Gastroesophageal sphincter (tissue), 4 donors: ENCODE data around the gene COA7. TPM values are rescaled to one million over a fixed set of nuclear protein-coding genes. Genes with fewer than 3 reads are reported as not detected.

Source experiments
- ATAC-seq: fragments of 150-250 bp; one replicate; pipeline ENCODE4 v1.9.1; 2016; ENCODE audit warnings: mild to moderate bottlenecking, moderate library complexity
- H3K27ac ChIP-seq, 4 donors: fragments of 200-600 bp; sonication (generic) in 3 of 4; 1 replicate in 3 of 4; 2 replicates in 1 of 4; pipeline ENCODE4 v1.5.1; 2016 to 2019
- H3K27me3 ChIP-seq: fragments of 200-600 bp; sonication (generic); one replicate; pipeline ENCODE4 v1.5.1; 2019
- H3K36me3 ChIP-seq, 2 donors: fragments of 200-600 bp; sonication (generic); one replicate each; pipeline ENCODE4 v1.5.1; 2019; ENCODE audit warnings: control low read depth in 1 of 2
- H3K4me1 ChIP-seq, 3 donors: fragments of 200-600 bp; sonication (generic); 1 replicate in 2 of 3; 2 replicates in 1 of 3; pipeline ENCODE4 v1.5.1; 2016 to 2019; ENCODE audit warnings: control low read depth in 2 of 3
- H3K4me3 ChIP-seq, 2 donors: fragments of 200-600 bp; sonication (generic); one replicate each; pipeline ENCODE4 v1.5.1; 2019; ENCODE audit warnings: mild to moderate bottlenecking in 1 of 2, moderate library complexity in 1 of 2
- H3K9me3 ChIP-seq, 3 donors: fragments of 200-600 bp; sonication (generic); one replicate each; pipeline ENCODE4 v1.5.1; 2017 to 2019; ENCODE audit warnings: control low read depth in 2 of 3
- CTCF ChIP-seq, 4 experiments: fragments of 200-600 bp in 2 of 4; fragments of 450-650 bp in 2 of 4; sonication (generic) in 1 of 4; IDR thresholded peaks; one replicate each; pipeline ENCODE4 v1.5.1; 2017 to 2019; ENCODE audit warnings: antibody characterized with exemption in 4 of 4, mild to moderate bottlenecking in 2 of 4, moderate library complexity in 2 of 4
- EP300 ChIP-seq: sonication (generic); formaldehyde crosslinking; IDR thresholded peaks from one replicate; pipeline ENCODE4 v1.6.1; 2017; ENCODE audit warnings: antibody characterized with exemption, mild to moderate bottlenecking
- POLR2A ChIP-seq, 2 donors: fragments of 450-650 bp; IDR thresholded peaks; one replicate each; pipeline ENCODE4 v1.6.1; 2017; ENCODE audit warnings: antibody characterized with exemption in 2 of 2, mild to moderate bottlenecking in 2 of 2, moderate library complexity in 1 of 2
- POLR2AphosphoS5 ChIP-seq: sonication (generic); formaldehyde crosslinking; IDR thresholded peaks from one replicate; pipeline ENCODE4 v1.6.1; 2017; ENCODE audit warnings: antibody characterized with exemption
- WGBS, 2 donors: methylation state at CpG; one replicate each; pipeline ENCODE4 v1.1.5; 2018; ENCODE audit warnings: low coverage in 1 of 2; 5-methylcytosine and 5-hydroxymethylcytosine counted together
- total RNA-seq, 4 donors: library from RNA; depleted of rRNA; stranded (reverse); fragments of >200 nt; gene quantifications; one replicate each; pipeline ENCODE4 v1.1.0, GENCODE V29; 2016

Gene COA7
- total RNA-seq, 4 donors from 2014 or later = 7.7 to 9.6 (median 9.0) TPM

- no peak overlapping the region for H3K4me3 ChIP-seq
- H3K36me3 ChIP-seq = no peaks in the 10 kb centered on the region
- TF ChIP-seq POLR2AphosphoS5 (no peak), POLR2A (IDR thresholded peaks at IDR 0.05) (no peak), EP300 (no peak), CTCF (IDR thresholded peaks at IDR 0.05) (no peak)
- WGBS, 2 donors = 76 to 98% methylated on average over 4 of the region's 6 CpGs
- no peak overlapping the region for H3K27ac ChIP-seq
- ATAC-seq = no peak
- H3K9me3 ChIP-seq = no peaks in the 10 kb centered on the region
- no peaks in the 10 kb centered on the region for H3K27me3 ChIP-seq
- H3K4me1 ChIP-seq = no peaks in the 10 kb centered on the region
Observed at GRCh38 chr1:52674497-52675384, 23.4 kb downstream of the COA7 start.

GRCh38 chr1:52673513-52673912, 24.6 kb downstream of the COA7 start:
- Histone ChIP-seq H3K27ac (no peak overlapping the region), H3K27me3 (no peaks in the 10 kb centered on the region), H3K9me3 (no peaks in the 10 kb centered on the region), H3K4me1 (no peaks in the 10 kb centered on the region), H3K36me3 (no peaks in the 10 kb centered on the region), H3K4me3 (no peak overlapping the region)
- 98% methylated on average over 4 of the region's 4 CpGs for WGBS, 2 donors
- no peak for ATAC-seq
- TF ChIP-seq CTCF (IDR thresholded peaks at IDR 0.05) = no peak
- no peak for TF ChIP-seq POLR2AphosphoS5
- TF ChIP-seq POLR2A (IDR thresholded peaks at IDR 0.05) = no peak
- TF ChIP-seq EP300 = no peak

GRCh38 chr1:52672946-52673345, 25.2 kb downstream of the COA7 start:
- Histone ChIP-seq H3K4me3 (no peak overlapping the region), H3K36me3 (no peaks in the 10 kb centered on the region), H3K4me1 (no peaks in the 10 kb centered on the region), H3K27me3 (no peaks in the 10 kb centered on the region), H3K9me3 (no peaks in the 10 kb centered on the region), H3K27ac (no peak overlapping the region)
- TF ChIP-seq POLR2A (IDR thresholded peaks at IDR 0.05) (no peak), EP300 (no peak), CTCF (IDR thresholded peaks at IDR 0.05) (no peak), POLR2AphosphoS5 (no peak)
- no CpG with 5 or more reads among the region's 1 CpG for WGBS, 2 donors
- no peak for ATAC-seq

- ATAC-seq = no peak
- TF ChIP-seq CTCF (IDR thresholded peaks at IDR 0.05) = no peak
- no peak overlapping the region for H3K4me3 ChIP-seq
- 90% methylated on average over 2 of the region's 2 CpGs; no CpG with 5 or more reads in 1 of the 2 donors for WGBS, 2 donors
- no peaks in the 10 kb centered on the region for H3K4me1 ChIP-seq
- no peak overlapping the region for H3K27ac ChIP-seq
- H3K36me3 ChIP-seq = no peaks in the 10 kb centered on the region
- no peaks in the 10 kb centered on the region for H3K9me3 ChIP-seq
- H3K27me3 ChIP-seq = peaks cover 7% of the 10 kb centered on the region
Observed at GRCh38 chr1:52670604-52671003, 27.5 kb downstream of the COA7 start.

GRCh38 chr1:52669696-52670095, 28.5 kb downstream of the COA7 start:
- H3K27ac ChIP-seq = no peak overlapping the region
- no peaks in the 10 kb centered on the region for H3K9me3 ChIP-seq
- no peak for TF ChIP-seq POLR2A (IDR thresholded peaks at IDR 0.05)
- TF ChIP-seq EP300 = no peak
- no peak for TF ChIP-seq POLR2AphosphoS5
- TF ChIP-seq CTCF (IDR thresholded peaks at IDR 0.05) = no peak
- ATAC-seq = no peak
- H3K27me3 ChIP-seq = peaks cover 7% of the 10 kb centered on the region
- H3K4me1 ChIP-seq = no peaks in the 10 kb centered on the region
- no peak overlapping the region for H3K4me3 ChIP-seq
- no peaks in the 10 kb centered on the region for H3K36me3 ChIP-seq
- WGBS, 2 donors = 91 to 100% methylated on average over 1 of the region's 1 CpG
